Left cardiac atrium (tissue), 4 donors: ENCODE measurements around the gene CDC42SE2. TPM values are rescaled to one million over a fixed set of nuclear protein-coding genes. Genes with fewer than 3 reads are reported as not detected.
"Not testable (repeated sequence)": the region's sequence is repeated elsewhere in the genome, so short reads cannot be mapped to it uniquely, and the experiment has no call there.

Experiments
- ATAC-seq, 2 donors: fragments of 200-7000 bp; cut with Tn5 transposase; one replicate each; pipeline ENCODE4 v1.9.1; 2020; ENCODE audit warnings: mild to moderate bottlenecking in 2 of 2, moderate library complexity in 2 of 2
- DNase-seq: peaks from one replicate; pipeline ENCODE4 v3.0.0-alpha.2; 2020
- intact Hi-C, 2 donors: fragments of 100-400 bp; cut with DNase I; formaldehyde crosslinking; loops; one replicate each; pipeline versions ENCODE4 v1.14.1 to v1.15.1; 2022 to 2023
- total RNA-seq, 2 donors: library from RNA; stranded (reverse); fragmentation: NEBNext Ultra II Directional; extraction: Animal tissue kit (Norgen Biotek cat#: 25700); gene quantifications; one replicate each; pipeline ENCODE4 v1.2.1, GENCODE V29; 2021
- donor health status: DM: no; HTN: yes; CAD: no.
- donor health status: DM: no; HTN: yes; CAD: no; lungs with severe emphysema.
- donor health status: DM: yes; HTN: yes; CAD: no.
- donor health status: Dilated cardiomyopathy.

Gene CDC42SE2
- total RNA-seq, 2 donors from 2014 or later = 12.8 to 15.4 TPM

DNA sequence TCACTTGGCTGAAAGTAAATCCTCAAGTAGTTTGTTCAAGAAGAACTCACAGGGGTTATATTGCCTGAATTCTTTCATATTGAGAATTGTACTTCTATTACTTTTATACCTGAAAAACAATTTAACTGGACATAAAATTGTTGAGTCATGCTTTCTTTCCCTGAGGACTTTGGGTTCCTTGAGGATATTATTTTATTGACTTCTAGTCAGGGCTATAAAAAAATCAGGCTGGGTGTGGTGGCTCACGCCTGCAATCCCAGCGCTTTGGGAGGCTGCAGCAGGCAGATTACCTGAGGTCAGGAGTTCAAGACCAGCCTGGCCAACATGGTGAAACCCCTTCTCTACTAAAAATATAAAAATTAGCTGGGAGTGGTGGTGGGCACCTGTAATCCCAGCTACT is 17.9 kb upstream of the CDC42SE2 start:
- intact Hi-C loops = no loop called here
- DNase-seq (no peak), ATAC-seq (no peak)

DNA sequence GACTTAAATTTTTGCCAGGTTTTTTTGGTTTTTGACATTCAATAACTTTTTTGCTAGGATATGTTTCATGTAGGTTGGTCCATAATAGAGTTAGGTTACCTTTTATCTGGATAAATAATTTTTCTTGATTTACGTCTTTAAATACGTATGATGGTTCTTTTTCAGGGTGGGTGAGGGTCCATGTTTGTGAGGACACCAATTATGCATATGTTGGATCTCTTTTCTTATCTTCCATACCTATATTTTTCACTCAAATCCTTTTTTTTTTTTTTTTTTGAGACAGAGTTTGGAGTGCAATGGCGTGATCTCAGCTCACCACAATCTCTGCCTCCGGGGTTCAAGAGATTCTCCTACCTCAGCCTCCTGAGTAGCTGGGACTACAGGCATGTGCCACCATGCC is 17.3 kb upstream of the CDC42SE2 start:
- DNase-seq = no peak
- intact Hi-C loops = no loop called here
- no peak for ATAC-seq

GRCh38 chr5:131250751-131251475 is 12.9 kb upstream of the CDC42SE2 start:
- DNase-seq (no peak), ATAC-seq (no peak)
- intact Hi-C loops = no loop called here

DNA sequence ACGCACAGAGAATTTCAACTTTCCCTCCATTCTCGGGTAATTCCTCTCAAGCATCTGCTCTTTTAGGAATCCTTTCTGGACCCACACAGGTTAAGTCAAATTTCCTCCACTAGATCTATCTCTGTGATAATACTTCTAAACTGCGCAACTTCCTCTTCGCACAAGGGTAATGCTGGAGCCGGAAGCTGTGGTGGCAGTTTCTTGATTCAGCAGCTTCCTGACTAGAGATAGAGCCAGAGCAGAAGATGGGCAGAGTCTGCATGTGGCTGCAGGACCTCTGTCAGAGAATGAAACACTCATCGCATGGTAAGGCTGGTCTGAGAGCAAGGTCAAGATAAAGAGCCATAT is 11.1 kb upstream of the CDC42SE2 start:
- DNase-seq (peak; percentile 48), ATAC-seq (peak; percentile 86 to 89)
- intact Hi-C loops = no loop called here

GRCh38 chr5:131254025-131254424 is 9.8 kb upstream of the CDC42SE2 start:
- not testable (repeated sequence) for DNase-seq

GRCh38 chr5:131254741-131255140 is 9.1 kb upstream of the CDC42SE2 start:
- DNase-seq = no peak
- no peak for ATAC-seq
- intact Hi-C loops = no loop called here

More at GRCh38 chr5:131254025-131254424, 9.8 kb upstream of the CDC42SE2 start:
- ATAC-seq, intact Hi-C loops: not testable (repeated sequence)

DNA sequence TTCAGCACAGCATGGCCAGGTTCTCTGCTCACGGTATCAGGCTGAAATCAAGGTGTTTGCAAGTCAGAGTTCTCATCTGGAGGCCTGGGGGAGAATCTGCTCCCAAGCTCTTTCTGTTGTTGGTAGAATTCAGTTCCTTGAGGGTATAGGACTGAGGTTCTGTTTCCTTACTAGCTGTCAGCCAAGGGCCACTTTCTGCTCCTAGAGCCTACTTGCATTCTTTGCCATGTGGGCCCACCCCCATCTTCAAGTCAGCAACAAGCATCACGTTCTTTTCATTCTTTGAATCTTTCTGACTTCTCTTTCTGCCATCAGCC is 7.4 kb upstream of the CDC42SE2 start:
- no peak for ATAC-seq
- intact Hi-C loops = no loop called here
- DNase-seq = no peak

- intact Hi-C loops = no loop called here
- ATAC-seq (no peak), DNase-seq (no peak)
Measured at GRCh38 chr5:131258733-131259132, 5.1 kb upstream of the CDC42SE2 start.

GRCh38 chr5:131259326-131259725 is 4.5 kb upstream of the CDC42SE2 start:
- intact Hi-C loops = no loop called here
- ATAC-seq (no peak), DNase-seq (no peak)

DNA sequence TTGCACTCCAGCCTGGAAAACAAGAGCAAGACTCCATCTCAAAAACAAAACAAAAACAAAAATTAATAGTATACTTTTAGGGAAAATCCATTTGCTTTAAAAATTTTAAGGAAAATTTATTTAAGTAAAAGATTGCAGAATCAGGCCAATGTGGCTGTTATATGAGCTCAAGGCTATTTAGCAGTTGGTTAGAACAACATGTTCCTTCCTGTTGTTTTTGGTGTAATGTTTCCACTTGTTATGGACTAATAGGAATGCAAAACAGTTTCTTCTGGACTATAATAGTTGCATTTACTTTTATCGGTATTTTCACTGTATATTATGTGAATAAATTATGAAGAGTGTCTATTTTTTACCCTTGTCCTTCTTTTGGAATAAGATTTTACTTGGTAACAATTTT is 3.0 kb upstream of the CDC42SE2 start:
- no peak for ATAC-seq
- DNase-seq = no peak
- intact Hi-C loops = loop anchor here in 1 of 2 donors (5.0 kb wide), 1 partner anchor 89 kb away; the partner anchor contains the start of gene LYRM7

DNA sequence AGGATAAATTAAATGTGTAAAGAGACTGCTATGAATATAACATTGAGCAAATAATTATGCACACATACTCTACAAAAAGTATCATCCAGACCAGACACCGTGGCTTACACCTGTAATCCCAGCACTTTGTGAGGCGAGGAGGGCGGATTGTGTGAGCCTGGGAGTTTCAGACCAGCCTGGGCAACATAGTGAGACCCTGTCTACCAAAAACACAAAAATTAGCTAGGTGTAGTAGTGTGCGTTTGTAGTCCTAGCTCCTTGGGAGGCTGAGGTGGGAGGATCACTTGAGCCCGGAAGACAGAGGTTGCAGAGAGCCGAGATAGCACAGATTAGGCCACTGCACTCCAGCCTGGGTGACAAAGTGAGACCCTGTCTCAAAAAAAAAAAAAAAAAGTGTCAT is 2.4 kb upstream of the CDC42SE2 start:
- intact Hi-C loops = loop anchor here in 1 of 2 donors (5.0 kb wide), 1 partner anchor 89 kb away; the partner anchor contains the start of gene LYRM7
- DNase-seq = no peak

GRCh38 chr5:131262953-131263541 is 806 bp upstream of the CDC42SE2 start:
- intact Hi-C loops = loop anchor here in 1 of 2 donors (5.0 kb wide), 1 partner anchor 91 kb away; the partner anchor contains the start of gene LYRM7
- ATAC-seq (no peak), DNase-seq (no peak)

More for the DNA sequence above, 2.4 kb upstream of the CDC42SE2 start:
- ATAC-seq = no peak

DNA sequence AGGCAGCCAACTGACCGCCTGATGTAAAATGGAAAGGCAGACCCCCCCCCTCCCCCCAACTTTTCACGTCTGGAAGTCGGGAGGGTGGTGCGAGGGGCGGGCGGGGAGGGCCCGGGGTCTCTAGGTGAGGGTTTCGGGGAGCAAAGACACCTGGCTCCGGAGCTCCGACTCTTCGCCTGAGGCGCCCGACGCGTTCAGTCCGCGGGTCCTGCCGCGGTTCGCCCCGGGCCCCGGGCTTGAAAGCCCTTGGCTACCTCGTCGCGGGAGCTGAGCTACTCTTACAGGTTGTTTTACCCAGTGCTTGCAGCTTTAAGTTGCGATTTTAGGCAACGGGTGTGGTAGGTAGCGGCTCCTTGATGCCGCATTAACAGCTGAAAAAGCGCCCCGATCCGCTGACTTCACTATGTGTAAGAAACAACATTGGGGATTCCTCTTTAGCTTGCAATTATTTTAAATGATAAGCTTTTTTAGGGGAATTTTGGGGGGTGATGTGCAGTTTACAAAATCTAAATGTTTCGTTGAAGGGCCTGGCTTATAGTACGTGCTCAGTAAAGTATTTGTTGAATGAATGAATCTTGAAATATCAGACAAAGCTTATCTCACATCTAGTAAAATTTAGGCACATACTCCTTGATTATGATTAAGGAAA is 722 bp downstream of the CDC42SE2 start:
- ATAC-seq = peak; percentile 6 to 41
- intact Hi-C loops = loop anchor here in 1 of 2 donors (5.0 kb wide), 1 partner anchor 92 kb away; the partner anchor contains the start of gene LYRM7
- peak; percentile 32 for DNase-seq

DNA sequence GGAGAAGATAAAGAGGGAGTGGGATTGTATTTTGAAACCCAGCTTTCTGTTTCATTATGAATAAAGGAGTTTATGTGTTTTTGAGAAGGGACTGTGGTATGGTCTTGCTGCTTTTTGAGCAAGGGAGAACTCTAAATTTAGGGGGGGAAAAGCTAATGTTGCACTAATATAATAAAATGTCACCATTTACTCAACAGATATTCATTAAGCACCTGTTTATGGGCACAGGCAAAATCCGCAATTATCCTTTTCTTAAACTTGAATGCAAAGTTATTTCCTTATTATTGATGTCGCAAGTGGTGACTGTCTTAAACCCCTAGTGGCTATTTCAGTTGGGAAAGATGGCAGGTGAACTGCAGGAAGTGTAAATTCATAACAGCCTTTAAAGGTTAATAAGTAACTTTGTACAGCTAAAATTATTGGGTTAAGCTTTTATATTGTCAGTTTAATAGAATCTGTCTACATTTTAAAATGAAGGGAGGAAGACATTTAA is 1.5 kb downstream of the CDC42SE2 start:
- intact Hi-C loops = no loop called here
- DNase-seq = no peak
- no peak for ATAC-seq

DNA sequence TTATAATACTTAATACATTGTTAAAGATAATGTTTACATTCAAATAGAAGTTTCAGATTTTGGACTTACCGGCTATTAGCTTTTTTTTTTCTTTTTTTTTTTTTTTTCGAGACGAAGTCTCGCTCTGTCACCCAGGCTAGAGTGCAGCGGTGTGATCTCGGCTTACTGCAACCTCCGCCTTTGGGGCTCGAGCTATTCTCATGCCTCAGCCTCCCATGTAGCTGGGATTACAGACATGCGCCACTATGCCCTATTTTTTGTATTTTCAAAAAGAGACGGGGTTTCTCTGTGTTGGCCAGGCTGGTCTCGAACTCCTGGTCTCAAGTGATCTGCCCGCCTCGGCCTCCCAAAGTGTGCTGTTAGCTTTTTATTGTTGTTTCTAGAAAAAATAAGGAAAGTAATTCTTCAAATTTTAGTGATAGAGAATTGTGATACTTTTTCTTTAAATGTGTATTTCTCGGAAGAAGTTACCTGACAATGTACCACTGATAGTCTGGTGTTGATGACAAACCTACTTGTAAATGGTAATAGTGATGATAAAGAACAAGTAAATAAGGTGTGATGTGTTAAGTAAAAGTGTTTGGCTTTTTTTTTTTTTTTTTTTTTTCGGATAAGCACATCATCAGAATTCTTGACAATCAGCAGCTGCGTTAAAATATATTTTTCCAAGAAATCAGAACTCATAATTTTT is 2.7 kb downstream of the CDC42SE2 start:
- intact Hi-C loops = no loop called here
- ATAC-seq (no peak), DNase-seq (no peak)

GRCh38 chr5:131268758-131269370 is 5.0 kb downstream of the CDC42SE2 start:
- DNase-seq (no peak), ATAC-seq (no peak)
- intact Hi-C loops = no loop called here

DNA sequence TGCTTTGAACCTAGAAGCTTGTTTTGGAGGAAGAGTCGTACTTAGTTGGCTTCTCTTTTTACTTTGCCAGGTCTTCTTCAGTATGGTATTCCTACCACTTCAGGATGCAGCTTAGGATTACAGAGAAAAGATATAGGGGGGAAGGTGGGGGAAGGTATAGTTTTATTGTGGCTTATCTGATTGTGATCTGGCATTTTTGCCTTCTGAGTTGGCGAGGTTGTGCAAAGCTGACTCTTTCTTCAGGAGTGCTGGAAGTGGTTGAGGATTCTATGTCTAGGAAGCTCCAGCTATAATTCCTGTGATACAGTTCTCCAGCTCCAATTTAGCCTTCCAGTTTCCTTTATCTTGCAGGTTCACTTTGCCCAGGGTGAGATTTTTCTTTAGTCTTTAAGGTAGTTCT is 7.0 kb downstream of the CDC42SE2 start:
- ATAC-seq (no peak), DNase-seq (no peak)
- intact Hi-C loops = no loop called here

DNA sequence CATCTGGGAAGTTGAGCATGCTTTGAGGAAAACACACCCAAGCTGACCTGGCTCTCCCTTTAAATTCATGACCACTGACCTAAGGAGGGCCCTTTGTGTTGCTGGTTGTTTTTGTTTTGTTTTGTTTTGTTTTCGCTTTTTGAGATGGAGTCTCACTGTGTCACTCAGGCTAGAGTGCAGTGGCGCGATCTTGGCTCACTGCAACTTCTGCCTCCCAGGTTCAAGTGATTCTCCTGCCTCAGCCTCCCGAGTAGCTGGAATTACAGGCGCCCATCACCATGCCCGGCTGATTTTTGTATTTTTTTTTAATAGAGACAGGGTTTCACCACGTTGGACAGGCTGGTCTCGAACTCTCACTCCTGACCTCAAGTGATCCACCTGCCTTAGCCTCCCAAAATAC is 8.0 kb downstream of the CDC42SE2 start:
- ATAC-seq, intact Hi-C loops, DNase-seq: not testable (repeated sequence)

DNA sequence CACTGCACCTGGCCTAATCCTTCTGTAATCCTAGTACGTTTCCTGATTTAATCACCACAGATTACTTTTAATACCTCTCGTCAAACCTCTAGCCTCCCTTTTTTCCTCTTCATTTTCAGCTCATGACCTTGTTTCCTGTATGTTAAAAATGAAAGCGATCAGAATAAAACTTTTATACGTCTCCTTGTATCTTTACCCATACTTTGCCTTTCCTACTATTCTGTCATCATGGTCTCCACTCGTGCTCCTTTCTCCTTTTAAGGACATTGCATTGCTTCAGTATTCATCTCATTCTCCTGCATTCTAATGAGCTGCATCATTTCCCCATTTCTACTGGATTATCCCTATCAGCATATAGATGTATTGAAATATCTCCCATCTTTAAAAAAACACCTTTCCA is 8.5 kb downstream of the CDC42SE2 start:
- ATAC-seq (no peak), DNase-seq (no peak)
- intact Hi-C loops = no loop called here
